ENCODE measurements around the gene KLHDC8B.

- TF ChIP-seq POLR2A (IDR thresholded peaks at IDR 0.05; ENCODE audit: low read depth, low read length), result peak; percentile 84
- TF ChIP-seq POLR2AphosphoS5 (IDR thresholded peaks at IDR 0.05; ENCODE audit: low read depth, low read length), result peak; percentile 85
- TF ChIP-seq TAF1 (IDR thresholded peaks at IDR 0.05; ENCODE audit: borderline replicate concordance, low read depth, low read length), result peak; percentile 58; the same call in 1 of the 2 replicates
These were observed 5.3 kb upstream of the KLHDC8B start, which contains the start of gene CCDC71 for GRCh38 chr3:49165771-49166751.
